ENCODE results near the gene UBA52.

Gene UBA52

DNA sequence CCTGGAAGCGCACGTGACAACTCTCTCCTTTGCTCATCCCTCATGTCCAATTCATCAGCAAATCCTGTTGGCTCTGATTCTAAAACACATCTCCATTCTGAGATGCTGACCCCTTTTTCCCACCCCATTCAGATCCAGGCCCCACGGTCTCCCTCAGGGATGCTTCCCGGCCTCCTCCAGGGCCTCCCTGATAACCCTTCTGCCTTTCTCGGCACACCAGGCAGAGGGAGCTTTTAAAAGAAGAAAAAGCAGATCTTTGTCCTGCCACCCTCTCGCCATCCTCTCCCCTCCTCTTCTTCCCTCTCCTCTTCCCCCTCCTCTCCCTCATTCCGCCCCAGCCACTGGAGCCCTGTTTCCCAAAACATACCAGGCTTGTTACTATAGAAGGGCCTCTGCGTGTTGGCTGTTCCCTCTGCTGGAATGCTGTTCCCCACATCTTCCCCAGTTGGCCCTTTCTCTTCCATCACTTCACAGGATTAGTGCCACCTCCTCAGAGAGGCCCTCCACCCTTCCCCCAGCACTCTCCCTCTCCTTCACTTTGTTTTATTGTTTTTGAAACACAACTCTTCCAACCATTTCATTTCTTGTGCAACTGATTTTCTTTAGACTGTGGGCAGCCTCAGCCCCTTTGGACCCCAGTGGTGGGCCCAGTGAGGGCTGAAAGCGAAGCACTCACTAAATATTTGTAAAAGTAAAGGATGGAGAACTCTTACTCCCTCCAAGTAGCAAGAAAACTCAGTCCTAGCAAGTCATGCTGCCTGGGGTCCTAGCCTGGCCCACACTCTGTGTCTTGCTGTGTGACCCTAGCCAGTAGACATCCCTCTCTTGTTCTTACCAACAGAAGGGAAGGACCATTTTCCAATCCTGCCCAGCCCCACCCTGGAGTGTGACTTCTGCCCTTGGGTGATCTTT is 37.4 kb downstream of the UBA52 start:
- no peak for DNase-seq

- DNase-seq: no peak
Observed at GRCh38 chr19:18609717-18610051, 38.0 kb downstream of the UBA52 start.

- DNase-seq: no peak
Observed at GRCh38 chr19:18610245-18610555, 38.5 kb downstream of the UBA52 start.

- no peak for DNase-seq
Observed at GRCh38 chr19:18610556-18611326, 39.1 kb downstream of the UBA52 start.

- DNase-seq: no peak
Observed at GRCh38 chr19:18611327-18612050, 39.8 kb downstream of the UBA52 start.

GRCh38 chr19:18612051-18612771 is 40.6 kb downstream of the UBA52 start:
- DNase-seq: no peak

DNA sequence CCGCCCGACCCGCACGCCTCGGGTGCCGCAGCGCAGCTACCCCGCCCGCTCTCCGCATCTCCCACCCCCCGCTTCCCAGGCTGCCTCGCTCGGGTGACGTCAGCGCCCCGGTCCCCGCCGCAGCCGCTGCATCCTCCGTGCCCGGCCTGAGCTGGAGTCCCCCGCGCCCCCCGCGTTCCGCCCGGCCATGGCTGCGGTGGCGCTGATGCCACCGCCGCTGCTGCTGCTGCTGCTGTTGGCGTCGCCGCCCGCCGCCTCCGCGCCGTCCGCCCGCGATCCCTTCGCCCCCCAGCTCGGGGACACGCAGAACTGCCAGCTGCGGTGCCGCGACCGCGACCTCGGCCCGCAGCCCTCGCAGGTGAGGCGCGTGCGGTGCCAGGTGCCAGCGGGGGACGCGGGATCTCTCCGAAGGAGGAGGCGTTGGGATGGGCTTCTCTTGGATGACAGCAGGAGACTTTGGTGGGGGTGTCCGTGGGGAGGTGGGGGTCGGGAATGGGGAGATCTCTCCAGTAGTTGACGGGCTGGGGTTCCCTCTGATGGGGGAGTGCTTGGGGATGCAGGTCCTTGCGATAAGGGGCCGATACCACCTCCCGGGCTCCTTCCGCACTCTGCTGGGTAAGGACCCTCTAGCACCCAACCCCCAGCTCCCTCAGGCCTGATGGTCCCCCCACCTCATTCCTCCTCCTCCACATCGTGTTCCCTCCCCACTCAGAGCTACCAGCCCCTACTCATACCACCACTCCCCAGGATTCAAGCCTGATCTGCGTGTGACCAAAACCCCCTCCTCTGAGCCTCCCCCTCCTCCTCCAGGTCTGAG is 41.3 kb downstream of the UBA52 start, which contains the start of gene TMEM59L:
TMEM59L (plus strand) TSS at position 99 of the 817 bp plus-strand sequence; CDS start at position 188, 89 bp downstream.
- no peak for DNase-seq

DNA sequence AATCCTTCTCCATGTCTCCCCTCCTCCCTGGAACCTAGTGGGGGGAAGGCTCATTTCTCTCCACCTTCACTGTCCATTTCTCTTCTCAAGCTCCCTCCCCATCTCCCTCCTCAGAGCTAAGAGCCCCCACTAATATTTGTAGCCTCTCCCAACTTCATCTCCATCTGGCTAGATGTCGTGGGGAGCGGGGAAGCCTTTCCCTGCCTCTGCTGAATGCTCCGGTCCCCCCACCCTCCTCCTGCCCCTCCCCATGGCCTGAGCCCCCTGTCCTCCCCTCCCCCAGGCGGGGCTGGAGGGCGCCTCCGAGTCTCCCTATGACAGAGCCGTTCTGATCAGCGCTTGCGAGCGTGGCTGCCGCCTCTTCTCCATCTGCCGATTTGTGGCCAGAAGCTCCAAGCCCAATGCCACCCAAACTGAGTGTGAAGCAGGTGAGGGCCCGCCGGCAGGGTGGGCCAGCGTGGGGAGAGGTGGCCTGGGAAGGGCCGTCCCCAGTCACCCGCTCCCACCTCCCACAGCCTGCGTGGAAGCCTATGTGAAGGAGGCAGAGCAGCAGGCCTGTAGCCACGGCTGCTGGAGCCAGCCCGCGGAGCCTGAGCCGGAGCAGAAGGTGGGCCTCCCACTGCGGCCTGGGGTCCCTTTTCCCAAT is 42.1 kb downstream of the UBA52 start:
- no peak for DNase-seq

DNA sequence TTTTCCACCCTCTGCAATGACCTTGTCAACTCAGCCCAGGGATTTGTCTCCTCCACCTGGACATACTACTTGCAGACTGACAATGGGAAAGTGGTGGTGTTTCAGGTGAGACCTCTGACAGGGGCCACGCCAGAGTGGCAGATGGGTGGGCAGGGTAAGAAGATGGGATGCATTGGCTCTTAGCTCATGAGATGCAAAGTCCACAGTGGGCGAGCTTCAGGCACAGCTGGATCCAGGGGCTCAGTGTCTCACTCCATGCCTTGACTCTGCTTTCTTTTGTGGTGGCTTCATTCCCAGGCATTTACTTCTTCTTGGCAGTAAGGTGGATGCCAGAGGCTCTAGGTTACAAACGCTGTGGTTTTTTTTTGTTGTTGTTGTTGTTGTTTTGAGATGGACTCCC is 44.4 kb downstream of the UBA52 start:
- DNase-seq: no peak

- DNase-seq: no peak
Observed at GRCh38 chr19:18617562-18617961, 45.9 kb downstream of the UBA52 start.

GRCh38 chr19:18618236-18618635 is 46.6 kb downstream of the UBA52 start:
- no peak for DNase-seq

DNA sequence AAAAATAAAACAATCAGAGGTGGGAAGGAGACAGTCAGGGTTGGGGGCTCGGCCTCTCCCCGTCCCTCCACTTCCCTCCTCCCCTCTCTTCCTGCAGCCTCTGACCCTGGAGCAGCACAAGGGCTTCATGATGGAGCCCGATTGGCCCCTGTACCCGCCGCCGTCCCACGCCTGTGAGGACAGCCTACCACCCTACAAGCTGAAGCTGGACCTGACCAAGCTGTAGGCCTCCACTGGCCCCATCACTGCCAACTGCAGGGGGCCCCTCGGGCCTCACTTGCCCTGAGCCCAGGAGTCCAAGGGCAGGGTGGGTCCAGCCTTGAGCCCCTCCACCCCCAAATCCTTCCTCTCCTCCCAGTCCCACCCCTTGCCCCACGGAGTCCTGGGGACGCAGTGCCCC is 48.7 kb downstream of the UBA52 start:
- no peak for DNase-seq

DNA sequence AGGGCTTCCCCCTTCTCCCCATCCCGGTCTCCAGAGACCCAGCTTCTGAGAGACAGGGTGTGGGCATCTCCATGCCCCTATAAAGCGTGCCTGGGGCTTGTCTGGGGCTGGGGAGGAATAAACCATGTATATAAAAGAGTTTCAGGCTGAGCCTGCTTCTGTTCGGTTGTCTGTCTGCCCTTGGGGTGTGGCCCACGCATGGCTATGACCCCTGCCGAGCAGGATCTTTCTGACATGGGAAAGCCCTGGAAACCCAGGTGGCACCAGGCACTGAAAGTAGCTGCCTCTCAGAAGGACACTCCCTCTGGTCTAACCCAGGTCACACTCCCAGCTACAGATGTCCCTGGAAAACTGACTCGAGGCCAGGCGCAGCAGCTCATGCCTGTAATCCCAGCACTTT is 49.2 kb downstream of the UBA52 start:
- DNase-seq: no peak

DNA sequence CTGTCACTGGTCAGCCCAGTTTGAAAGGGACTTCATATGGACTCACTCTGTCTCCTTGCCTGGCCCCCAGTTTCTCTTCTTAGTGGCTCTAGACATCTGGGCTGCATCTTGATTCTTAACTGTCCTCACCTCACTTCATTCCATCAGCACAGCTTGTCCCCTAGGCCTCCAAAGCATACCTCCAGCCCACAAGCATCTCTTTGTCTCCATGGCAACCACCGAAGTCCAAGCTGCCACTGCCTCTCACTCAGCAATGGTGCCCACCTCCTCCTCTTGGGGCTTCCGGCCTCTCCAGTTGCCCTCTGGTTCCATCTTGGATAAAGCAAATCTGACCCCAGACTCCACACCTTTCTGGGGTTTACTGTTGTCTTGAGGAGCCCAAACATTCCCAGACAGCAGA is 55.2 kb downstream of the UBA52 start:
- DNase-seq: no peak
